HCT116 (cell line): ENCODE data around the gene ARPP21. TPM values are rescaled to one million over a fixed set of nuclear protein-coding genes. Genes with fewer than 3 reads are reported as not detected.

ENCODE experiments used
- ATAC-seq: fragments of 200-7000 bp; cut with Tn5 transposase; 2 replicates; pipeline ENCODE4 v1.9.1; 2020; ENCODE audit warnings: mild to moderate bottlenecking, moderate library complexity
- BruUV-seq: library from RNA; stranded (reverse); fragments of 400-500 nt; replicated peaks from 2 replicates; lab custom pipeline; 2021; lab: Mats Ljungman, UMichigan
- CTCF ChIA-PET: fragments of 300-600 bp; sonication (Branson Sonifier 250); formaldehyde crosslinking; loops from one replicate; lab custom pipeline; 2021; ENCODE audit warnings: antibody characterized with exemption; lab: Charles Lee
- POLR2A ChIA-PET: fragments of 300-600, 350-600 bp; sonication (Branson Sonifier 250); formaldehyde crosslinking; loops from one replicate; lab custom pipeline; 2021; ENCODE audit warnings: antibody characterized with exemption; lab: Charles Lee
- RAD21 ChIA-PET, 2 experiments: fragments of 300-600 bp; sonication (Branson Sonifier 250); formaldehyde crosslinking; loops; one replicate each; lab custom pipeline; 2023; ENCODE audit warnings: low total read pairs in 2 of 2; ENCODE audit not compliant: uncharacterized antibody in 2 of 2, unreplicated experiment in 2 of 2, low non-redundant PET in 1 of 2; lab: Charles Lee
- DNase-seq: peaks from one replicate; pipeline ENCODE4 v3.0.0-alpha.2; 2010; ENCODE audit warnings: low read depth, low spot score
- H2AFZ ChIP-seq: fragments of 200-600 bp; shearing (Covaris generic), sonication (generic); 2 replicates; pipeline ENCODE4 v1.6.1; 2017; ENCODE audit warnings: low read depth, mixed run types, mixed read lengths, antibody characterized with exemption, low read length; ENCODE audit not compliant: poor library complexity, severe bottlenecking
- H3K27ac ChIP-seq: 2 replicates; pipeline ENCODE4 v1.5.1; 2012; ENCODE audit warnings: low read depth, low read length
- H3K27me3 ChIP-seq: fragments of 200-600 bp; sonication (generic); 2 replicates; pipeline ENCODE4 v1.6.1; 2016; ENCODE audit warnings: mixed run types, low read length, mixed read lengths; ENCODE audit not compliant: insufficient read depth
- H3K36me3 ChIP-seq, 2 experiments: fragments of 200-500 bp in 1 of 2; fragments of 200-600 bp in 1 of 2; sonication (Bioruptor generic) in 1 of 2; sonication (generic) in 1 of 2; 2 replicates each; pipeline versions ENCODE4 v1.5.1 to v1.6.1; 2014 to 2016; ENCODE audit warnings: low read length in 2 of 2, inconsistent platforms in 1 of 2, mixed read lengths in 1 of 2, mixed run types in 1 of 2; ENCODE audit not compliant: insufficient read depth in 2 of 2, control insufficient read depth in 1 of 2
- H3K4me1 ChIP-seq, 2 experiments: fragments of 200-600 bp in 1 of 2; sonication (generic) in 1 of 2; 2 replicates each; pipeline versions ENCODE4 v1.5.1 to v1.6.1; 2012 to 2017; ENCODE audit warnings: low read length in 2 of 2, inconsistent platforms in 1 of 2, mild to moderate bottlenecking in 1 of 2, mixed read lengths in 1 of 2, mixed run types in 1 of 2, moderate library complexity in 1 of 2; ENCODE audit not compliant: insufficient read depth in 2 of 2, control insufficient read depth in 1 of 2
- H3K4me2 ChIP-seq: fragments of 200-600 bp; sonication (generic); 2 replicates; pipeline ENCODE4 v1.6.1; 2017; ENCODE audit warnings: mixed run types, low read length, mixed read lengths
- H3K4me3 ChIP-seq, 2 experiments: fragments of 200-600 bp in 1 of 2; sonication (generic) in 1 of 2; replicated peaks in 1 of 2; 2 replicates each; pipeline ENCODE4 v1.5.1; 2011 to 2016; ENCODE audit warnings: low read length in 2 of 2, control low read depth in 1 of 2, low read depth in 1 of 2, mild to moderate bottlenecking in 1 of 2, mixed read lengths in 1 of 2, mixed run types in 1 of 2
- H3K79me2 ChIP-seq: fragments of 200-600 bp; sonication (generic); 2 replicates; pipeline ENCODE4 v1.6.1; 2017; ENCODE audit warnings: mild to moderate bottlenecking, mixed run types, low read length, moderate library complexity, mixed read lengths; ENCODE audit not compliant: insufficient read depth
- H3K9ac ChIP-seq: fragments of 200-600 bp; sonication (generic); 2 replicates; pipeline ENCODE4 v1.6.1; 2016; ENCODE audit warnings: low read length, mixed read lengths
- H3K9me2 ChIP-seq: fragments of 200-600 bp; sonication (generic), shearing (Covaris generic); 2 replicates; pipeline ENCODE4 v1.6.1; 2017; ENCODE audit warnings: mixed run types, mild to moderate bottlenecking, moderate library complexity; ENCODE audit not compliant: insufficient read depth
- H3K9me3 ChIP-seq, 2 experiments: fragments of 200-500 bp in 1 of 2; fragments of 200-600 bp in 1 of 2; sonication (Bioruptor generic) in 1 of 2; sonication (generic) in 1 of 2; 2 replicates each; pipeline ENCODE4 v1.6.1; 2014 to 2017; ENCODE audit warnings: low read length in 2 of 2, mixed read lengths in 2 of 2, inconsistent platforms in 1 of 2, low read depth in 1 of 2, mild to moderate bottlenecking in 1 of 2, mixed run types in 1 of 2, moderate library complexity in 1 of 2; ENCODE audit not compliant: control insufficient read depth in 1 of 2, insufficient read depth in 1 of 2
- H4K20me1 ChIP-seq: fragments of 200-600 bp; sonication (generic), shearing (Covaris generic); 2 replicates; pipeline ENCODE4 v1.6.1; 2017; ENCODE audit warnings: mixed run types, mild to moderate bottlenecking, moderate library complexity; ENCODE audit not compliant: insufficient read depth
- CBX3 ChIP-seq: IDR thresholded peaks from 2 replicates; pipeline ENCODE4 v1.6.1; 2012; ENCODE audit warnings: low read depth
- CEBPB ChIP-seq: IDR thresholded peaks from 2 replicates; pipeline ENCODE4 v1.6.1; 2012; ENCODE audit warnings: low read depth
- ELF1 ChIP-seq: IDR thresholded peaks from 2 replicates; pipeline ENCODE4 v1.6.1; 2012; ENCODE audit warnings: low read depth, borderline replicate concordance
- EZH2 ChIP-seq: fragments of 200-600 bp; sonication (generic); IDR thresholded peaks from 2 replicates; pipeline ENCODE4 v1.6.1; 2017; ENCODE audit warnings: antibody characterized with exemption, mixed run types
- EZH2phosphoT487 ChIP-seq: fragments of 200-600 bp; IDR thresholded peaks from 2 replicates; pipeline ENCODE4 v1.6.1; 2018; ENCODE audit warnings: antibody characterized with exemption, borderline replicate concordance
- FOSL1 ChIP-seq: IDR thresholded peaks from 2 replicates; pipeline ENCODE4 v1.6.1; 2012; ENCODE audit warnings: low read depth
- JUND ChIP-seq: IDR thresholded peaks from 2 replicates; pipeline ENCODE4 v1.6.1; 2012
- POLR2A ChIP-seq: IDR thresholded peaks from 2 replicates; pipeline ENCODE4 v1.7.0; 2011; ENCODE audit warnings: borderline replicate concordance; ENCODE audit not compliant: insufficient read depth, insufficient read length; ENCODE audit errors: extremely low read depth
- POLR2AphosphoS5 ChIP-seq: IDR thresholded peaks from 2 replicates; pipeline ENCODE4 v1.6.1; 2011; ENCODE audit warnings: mild to moderate bottlenecking, low read depth, low read length, moderate library complexity
- SIN3A ChIP-seq: IDR thresholded peaks from 2 replicates; pipeline ENCODE4 v1.6.1; 2012; ENCODE audit warnings: low read depth
- SP1 ChIP-seq: IDR thresholded peaks from 2 replicates; pipeline ENCODE4 v1.6.1; 2012; ENCODE audit warnings: low read depth
- SRF ChIP-seq: IDR thresholded peaks from 2 replicates; pipeline ENCODE4 v1.6.1; 2012; ENCODE audit warnings: low read depth
- YY1 ChIP-seq: IDR thresholded peaks from 2 replicates; pipeline ENCODE4 v1.6.1; 2011; ENCODE audit warnings: low read length, low read depth, moderate library complexity, mild to moderate bottlenecking; ENCODE audit not compliant: insufficient replicate concordance; ENCODE audit errors: extremely low read depth
- ZFX ChIP-seq: fragments of 450-650 bp; IDR thresholded peaks from 2 replicates; pipeline ENCODE4 v1.6.1; 2017
- ZNF274 ChIP-seq: fragments of 200-500 bp; sonication (Bioruptor generic); IDR thresholded peaks from 2 replicates; pipeline ENCODE4 v1.6.1; 2014; ENCODE audit warnings: mild to moderate bottlenecking, low read depth, low read length, inconsistent platforms
- intact Hi-C: fragments of 100-400 bp; cut with micrococcal nuclease; formaldehyde crosslinking; loops from 2 replicates; pipeline ENCODE4 v1.10.0; 2022
- total RNA-seq: library from RNA; stranded (reverse); gene quantifications from one replicate; pipeline ENCODE4 v1.2.1, GENCODE V29; 2021; ENCODE audit not compliant: unreplicated experiment
- TF ChIP-seq, protein P1 (sequence below): IDR thresholded peaks from 2 replicates; pipeline ENCODE4 v1.6.1; 2012
- TF ChIP-seq, protein P2 (sequence below): IDR thresholded peaks from 2 replicates; pipeline ENCODE4 v1.6.1; 2011; ENCODE audit warnings: mild to moderate bottlenecking, low read length, moderate library complexity; ENCODE audit not compliant: insufficient replicate concordance; ENCODE audit errors: extremely low read depth
- TF ChIP-seq, protein P3 (sequence below): IDR thresholded peaks from 2 replicates; pipeline ENCODE4 v1.6.1; 2012
- TF ChIP-seq, protein P4 (sequence below), 3 experiments: fragments of 200-600 bp in 1 of 3; sonication (generic) in 1 of 3; IDR thresholded peaks in 2 of 3; conservative IDR thresholded peaks in 1 of 3; 2 replicates each; pipeline ENCODE4 v1.5.1; 2012 to 2017; ENCODE audit warnings: low read depth in 2 of 3, low read length in 2 of 3, antibody characterized with exemption in 1 of 3, borderline replicate concordance in 1 of 3, control low read depth in 1 of 3, mild to moderate bottlenecking in 1 of 3, mixed read lengths in 1 of 3, mixed run types in 1 of 3, moderate library complexity in 1 of 3; ENCODE audit not compliant: insufficient read depth in 1 of 3

Gene ARPP21
- total RNA-seq, 1 experiment from 2014 or later, result not detected

DNA sequence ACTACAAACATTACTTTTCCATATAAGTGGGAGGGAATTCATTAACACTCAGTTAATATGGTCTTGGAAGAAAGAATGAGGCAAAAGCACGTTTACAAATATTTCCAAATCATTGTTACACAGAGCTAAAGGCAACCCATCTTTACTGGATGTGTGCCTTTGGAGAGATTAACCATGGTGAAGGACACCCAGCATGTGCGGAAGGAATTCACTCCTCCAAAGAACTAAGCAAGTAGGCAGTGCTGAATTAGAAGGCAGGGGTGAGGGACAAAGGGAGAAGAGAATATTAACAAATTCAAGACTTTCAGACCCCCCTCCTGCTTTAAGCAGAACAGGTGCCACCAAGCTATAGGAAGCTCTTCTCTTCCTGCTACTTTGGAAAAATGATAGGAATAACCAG is 10.1 kb downstream of the ARPP21 start:
- intact Hi-C loops, result no loop called here
- Histone ChIP-seq H3K4me3 (no peak overlapping the region), H4K20me1 (no peaks in the 10 kb centered on the region), H3K4me1 (no peaks in the 10 kb centered on the region), H3K36me3 (no peaks in the 10 kb centered on the region), H3K27ac (no peak overlapping the region), H3K79me2 (no peaks in the 10 kb centered on the region), H3K9me2 (no peaks in the 10 kb centered on the region), H2AFZ (no peak overlapping the region), H3K9me3 (peaks cover 5 to 18% of the 10 kb centered on the region in 2 experiments; a peak in 2 of 4 replicates), H3K9ac (no peak overlapping the region), H3K4me2 (no peak overlapping the region), H3K27me3 (no peaks in the 10 kb centered on the region)
- ATAC-seq (no peak), DNase-seq (no peak)
- no TSS peak for BruUV-seq
- POLR2A ChIA-PET, result no interaction called here
- no peak for TF ChIP-seq ELF1
- TF ChIP-seq SRF, result no peak
- no peak for TF ChIP-seq ZNF274
- CTCF ChIA-PET, result no interaction called here
- RAD21 ChIA-PET, result no interaction called here

DNA sequence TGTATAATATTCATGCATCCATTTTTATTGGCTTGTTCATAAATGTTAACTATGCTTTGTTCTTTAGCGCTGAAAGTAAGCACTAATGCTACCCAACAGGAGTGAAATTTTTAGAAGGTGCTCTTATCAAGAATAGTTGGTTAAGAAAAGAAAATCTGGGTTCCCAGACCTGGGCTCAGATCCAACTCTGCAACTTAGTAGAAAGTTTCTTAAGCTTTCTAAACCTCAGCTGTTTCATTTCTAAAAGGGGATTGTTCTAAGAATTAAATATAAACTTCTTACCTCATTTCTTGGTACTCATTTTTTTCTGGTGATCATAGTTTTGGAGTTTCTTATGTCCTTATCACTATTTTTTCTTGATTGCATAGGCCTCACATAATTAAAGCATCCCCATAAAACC is 12.1 kb downstream of the ARPP21 start:
- ATAC-seq, result no peak
- intact Hi-C loops, result no loop called here
- TF ChIP-seq SIN3A, result no peak
- TF ChIP-seq SP1, result no peak
- no peak for TF ChIP-seq YY1
- TF ChIP-seq CEBPB, result no peak
- TF ChIP-seq, protein P1, sequence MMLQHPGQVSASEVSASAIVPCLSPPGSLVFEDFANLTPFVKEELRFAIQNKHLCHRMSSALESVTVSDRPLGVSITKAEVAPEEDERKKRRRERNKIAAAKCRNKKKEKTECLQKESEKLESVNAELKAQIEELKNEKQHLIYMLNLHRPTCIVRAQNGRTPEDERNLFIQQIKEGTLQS, result no peak
- TF ChIP-seq EZH2phosphoT487, result no peak
- TF ChIP-seq, protein P2, sequence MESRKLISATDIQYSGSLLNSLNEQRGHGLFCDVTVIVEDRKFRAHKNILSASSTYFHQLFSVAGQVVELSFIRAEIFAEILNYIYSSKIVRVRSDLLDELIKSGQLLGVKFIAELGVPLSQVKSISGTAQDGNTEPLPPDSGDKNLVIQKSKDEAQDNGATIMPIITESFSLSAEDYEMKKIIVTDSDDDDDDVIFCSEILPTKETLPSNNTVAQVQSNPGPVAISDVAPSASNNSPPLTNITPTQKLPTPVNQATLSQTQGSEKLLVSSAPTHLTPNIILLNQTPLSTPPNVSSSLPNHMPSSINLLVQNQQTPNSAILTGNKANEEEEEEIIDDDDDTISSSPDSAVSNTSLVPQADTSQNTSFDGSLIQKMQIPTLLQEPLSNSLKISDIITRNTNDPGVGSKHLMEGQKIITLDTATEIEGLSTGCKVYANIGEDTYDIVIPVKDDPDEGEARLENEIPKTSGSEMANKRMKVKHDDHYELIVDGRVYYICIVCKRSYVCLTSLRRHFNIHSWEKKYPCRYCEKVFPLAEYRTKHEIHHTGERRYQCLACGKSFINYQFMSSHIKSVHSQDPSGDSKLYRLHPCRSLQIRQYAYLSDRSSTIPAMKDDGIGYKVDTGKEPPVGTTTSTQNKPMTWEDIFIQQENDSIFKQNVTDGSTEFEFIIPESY, result no peak
- TF ChIP-seq POLR2A, result no peak
- no peak for TF ChIP-seq SRF
- TF ChIP-seq, protein P3, sequence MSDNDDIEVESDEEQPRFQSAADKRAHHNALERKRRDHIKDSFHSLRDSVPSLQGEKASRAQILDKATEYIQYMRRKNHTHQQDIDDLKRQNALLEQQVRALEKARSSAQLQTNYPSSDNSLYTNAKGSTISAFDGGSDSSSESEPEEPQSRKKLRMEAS, result no peak
- TF ChIP-seq FOSL1, result no peak
- no peak for TF ChIP-seq ZFX
- TF ChIP-seq ZNF274, result no peak
- TF ChIP-seq, protein P4, sequence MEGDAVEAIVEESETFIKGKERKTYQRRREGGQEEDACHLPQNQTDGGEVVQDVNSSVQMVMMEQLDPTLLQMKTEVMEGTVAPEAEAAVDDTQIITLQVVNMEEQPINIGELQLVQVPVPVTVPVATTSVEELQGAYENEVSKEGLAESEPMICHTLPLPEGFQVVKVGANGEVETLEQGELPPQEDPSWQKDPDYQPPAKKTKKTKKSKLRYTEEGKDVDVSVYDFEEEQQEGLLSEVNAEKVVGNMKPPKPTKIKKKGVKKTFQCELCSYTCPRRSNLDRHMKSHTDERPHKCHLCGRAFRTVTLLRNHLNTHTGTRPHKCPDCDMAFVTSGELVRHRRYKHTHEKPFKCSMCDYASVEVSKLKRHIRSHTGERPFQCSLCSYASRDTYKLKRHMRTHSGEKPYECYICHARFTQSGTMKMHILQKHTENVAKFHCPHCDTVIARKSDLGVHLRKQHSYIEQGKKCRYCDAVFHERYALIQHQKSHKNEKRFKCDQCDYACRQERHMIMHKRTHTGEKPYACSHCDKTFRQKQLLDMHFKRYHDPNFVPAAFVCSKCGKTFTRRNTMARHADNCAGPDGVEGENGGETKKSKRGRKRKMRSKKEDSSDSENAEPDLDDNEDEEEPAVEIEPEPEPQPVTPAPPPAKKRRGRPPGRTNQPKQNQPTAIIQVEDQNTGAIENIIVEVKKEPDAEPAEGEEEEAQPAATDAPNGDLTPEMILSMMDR (IDR thresholded peaks at IDR 0.05 in 2 of 3, conservative IDR thresholded peaks at IDR 0.05 in 1 of 3; ENCODE audit: borderline replicate concordance in 1 of 3, insufficient read depth in 1 of 3, low read depth in 2 of 3, low read length in 2 of 3), result no peak
- no peak for TF ChIP-seq CBX3
- TF ChIP-seq ELF1, result no peak
- no peak for TF ChIP-seq JUND
- no peak for TF ChIP-seq EZH2
- no peak for TF ChIP-seq POLR2AphosphoS5

More for the DNA sequence above, 12.1 kb downstream of the ARPP21 start:
- BruUV-seq, result no TSS peak
- Histone ChIP-seq H3K27me3 (no peaks in the 10 kb centered on the region), H3K36me3 (no peaks in the 10 kb centered on the region), H3K79me2 (no peaks in the 10 kb centered on the region), H3K4me3 (no peak overlapping the region), H3K9ac (no peak overlapping the region), H3K4me1 (no peaks in the 10 kb centered on the region), H4K20me1 (no peaks in the 10 kb centered on the region), H3K27ac (no peak overlapping the region), H3K9me3 (peaks cover 5 to 21% of the 10 kb centered on the region in 2 experiments; a peak in 2 of 4 replicates), H3K4me2 (no peak overlapping the region), H2AFZ (no peak overlapping the region), H3K9me2 (no peaks in the 10 kb centered on the region)
- ChIA-PET RAD21 (no interaction called here), CTCF (no interaction called here), POLR2A (no interaction called here)
- DNase-seq, result no peak
